Midbrain (tissue), 1 donor: Measurements from ENCODE around the gene GON7.
"Not testable (repeated sequence)": the region's sequence is repeated elsewhere in the genome, so short reads cannot be mapped to it uniquely, and the experiment has no call there.

Source experiments
- DNase-seq: peaks from one replicate; lab custom pipeline; 2025; lab: John Stamatoyannopoulos, UW

The GON7 gene, protein sequence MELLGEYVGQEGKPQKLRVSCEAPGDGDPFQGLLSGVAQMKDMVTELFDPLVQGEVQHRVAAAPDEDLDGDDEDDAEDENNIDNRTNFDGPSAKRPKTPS

DNA sequence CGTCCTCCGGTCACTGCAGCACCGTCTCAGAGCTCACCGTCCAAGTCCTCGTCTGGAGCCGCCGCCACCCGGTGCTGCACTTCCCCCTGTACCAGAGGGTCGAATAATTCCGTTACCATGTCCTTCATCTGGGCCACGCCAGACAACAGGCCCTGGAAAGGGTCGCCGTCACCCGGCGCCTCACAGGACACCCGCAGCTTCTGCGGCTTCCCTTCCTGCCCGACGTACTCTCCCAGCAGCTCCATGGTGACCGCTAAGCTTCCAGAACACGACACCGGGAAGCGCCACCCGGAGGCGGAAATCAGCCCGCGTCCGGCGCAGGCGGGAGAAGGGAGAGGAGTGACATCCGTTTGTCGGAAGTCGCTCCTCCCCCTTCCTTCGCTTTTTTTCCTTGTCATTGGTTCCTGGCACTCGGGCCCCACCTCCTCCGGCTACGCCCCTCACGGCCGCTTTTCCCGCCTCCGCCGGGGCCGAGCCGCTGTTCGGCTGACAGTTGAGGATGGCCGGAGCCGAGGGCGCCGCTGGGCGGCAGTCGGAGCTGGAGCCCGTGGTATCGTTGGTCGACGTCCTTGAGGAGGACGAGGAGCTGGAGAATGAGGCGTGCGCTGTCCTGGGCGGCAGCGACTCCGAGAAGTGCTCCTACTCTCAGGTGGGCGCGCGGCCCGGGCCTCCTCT lies at the start of gene GON7, which contains the start of gene UBR7:
Gene GON7, minus strand, starts transcription at position 273 of the 675 bp plus-strand sequence. Its CDS starts 28 bp downstream, at position 245.
Gene UBR7, plus strand, starts transcription at position 464 of the 675 bp plus-strand sequence. Its CDS starts 36 bp downstream, at position 500.
- DNase-seq: peak; percentile 99

DNA sequence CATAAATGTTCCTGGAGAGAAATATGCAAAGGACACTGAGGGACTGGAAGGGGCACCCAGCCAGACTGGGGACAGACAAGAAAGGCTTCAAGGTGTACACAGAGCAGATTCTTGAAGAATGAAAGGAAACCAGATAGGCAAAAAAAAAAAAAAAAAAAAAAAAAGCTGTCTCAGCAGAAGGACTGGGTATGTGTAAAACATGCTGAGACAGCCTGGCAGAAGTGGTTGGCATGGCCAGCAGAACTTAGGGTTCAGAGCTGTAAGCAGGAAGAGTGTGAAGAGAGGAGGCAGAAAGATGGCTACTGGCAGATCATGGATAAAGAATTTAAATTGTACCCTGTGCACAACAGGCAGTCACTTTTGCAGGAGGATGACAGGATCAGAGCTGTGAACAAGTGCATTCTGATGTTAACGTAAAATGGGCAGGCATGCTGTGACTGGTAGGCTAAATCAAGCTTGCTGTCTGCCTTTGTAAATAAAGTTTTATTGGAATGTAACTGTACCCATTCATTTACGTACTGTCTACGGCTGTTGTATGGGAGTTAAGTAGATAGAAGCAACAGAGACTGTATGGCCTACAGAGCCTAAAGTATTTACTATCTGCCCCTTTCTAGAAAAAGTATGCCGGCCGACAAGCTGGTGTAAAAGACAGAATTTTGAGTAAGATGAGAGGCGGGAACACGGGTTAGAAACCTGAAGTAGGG lies 42.4 kb upstream of the GON7 start:
- no peak for DNase-seq

GRCh38 chr14:93246534-93246933 lies 39.7 kb upstream of the GON7 start:
- no peak for DNase-seq

DNA sequence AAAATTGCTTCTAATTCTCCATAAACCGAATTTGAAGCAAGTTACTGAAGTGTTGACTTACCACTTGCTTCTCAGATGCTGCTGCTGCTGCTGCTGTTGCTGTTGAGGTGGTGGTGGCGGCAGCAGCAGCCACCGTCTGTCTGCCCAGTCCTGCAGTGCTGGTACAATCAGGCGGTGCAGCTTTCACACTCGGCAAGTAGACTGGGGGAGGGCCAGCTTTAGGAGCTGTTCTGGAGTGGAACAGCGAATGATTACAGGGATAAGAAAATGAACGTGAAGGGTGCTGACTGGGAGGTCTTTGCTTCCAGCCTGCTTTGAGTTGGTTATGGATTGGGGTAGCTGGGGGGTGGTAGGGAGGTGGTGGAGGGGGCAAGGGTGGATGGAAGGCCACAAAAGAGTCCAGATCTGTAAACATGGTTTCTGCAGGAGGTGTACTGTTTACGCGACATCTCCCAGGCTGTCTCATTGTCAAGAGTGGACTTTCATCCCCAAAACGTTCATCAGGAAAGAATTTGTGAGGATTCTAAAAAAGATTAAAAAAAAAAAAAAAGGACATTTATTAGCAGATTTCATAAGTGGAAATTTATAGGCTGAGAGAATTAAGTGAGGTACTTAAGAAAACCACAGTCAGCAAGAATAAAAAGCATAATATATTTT lies 39.0 kb upstream of the GON7 start:
- no peak for DNase-seq

DNA sequence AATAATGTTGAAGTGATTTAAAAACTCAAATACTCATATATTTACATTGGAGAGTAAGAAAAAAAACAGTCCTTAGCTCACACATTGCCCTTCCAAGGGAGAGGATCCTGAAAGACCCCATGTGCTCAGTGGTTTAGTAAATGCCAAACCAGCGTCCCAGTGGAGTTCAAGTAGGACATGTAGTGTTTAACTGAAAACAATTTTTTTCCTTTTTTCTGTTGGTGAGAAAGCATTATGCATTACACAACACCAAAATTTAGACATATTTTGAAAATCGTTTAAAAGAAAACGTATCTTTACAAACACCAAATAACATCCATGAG lies 33.8 kb upstream of the GON7 start:
- no peak for DNase-seq

DNA sequence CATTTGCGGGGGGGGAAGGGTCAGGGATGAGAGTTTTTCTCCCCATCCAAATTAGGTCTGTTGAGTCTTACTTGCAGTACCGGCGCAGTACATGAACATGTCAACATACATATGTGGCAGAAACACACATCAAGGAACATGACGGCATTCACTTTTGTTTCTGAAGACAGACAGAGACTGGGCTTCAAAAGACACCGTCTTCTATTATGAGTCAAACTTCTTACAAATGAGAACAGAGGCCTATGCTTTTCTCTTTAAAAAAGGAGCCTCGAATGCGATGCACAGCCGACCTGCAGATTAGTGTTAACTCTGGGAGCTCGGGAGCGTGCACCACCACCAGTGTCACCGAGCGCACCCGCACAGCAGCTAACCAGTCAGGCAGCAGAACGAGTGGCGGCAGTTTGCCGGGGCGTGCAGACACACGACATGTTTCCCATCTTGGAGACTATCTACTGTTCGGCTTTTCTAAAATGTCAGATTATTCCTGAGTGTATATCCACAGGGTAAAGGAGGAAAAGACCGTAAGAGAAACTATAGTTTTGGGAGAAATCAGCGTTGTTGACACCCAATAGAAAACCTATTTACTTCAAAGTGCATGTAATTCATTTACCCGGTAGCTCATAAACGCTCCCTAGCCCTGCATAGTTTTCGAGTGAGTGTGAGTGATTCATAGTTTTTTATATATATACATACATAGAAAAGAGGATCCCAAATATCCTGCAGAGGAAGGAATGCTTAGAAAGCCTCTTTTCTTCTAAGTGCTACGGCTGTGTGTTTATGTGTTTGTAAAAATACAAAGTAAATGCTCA lies 33.2 kb upstream of the GON7 start:
- DNase-seq: no peak

GRCh38 chr14:93234798-93235197 lies 27.9 kb upstream of the GON7 start:
- DNase-seq: no peak

DNA sequence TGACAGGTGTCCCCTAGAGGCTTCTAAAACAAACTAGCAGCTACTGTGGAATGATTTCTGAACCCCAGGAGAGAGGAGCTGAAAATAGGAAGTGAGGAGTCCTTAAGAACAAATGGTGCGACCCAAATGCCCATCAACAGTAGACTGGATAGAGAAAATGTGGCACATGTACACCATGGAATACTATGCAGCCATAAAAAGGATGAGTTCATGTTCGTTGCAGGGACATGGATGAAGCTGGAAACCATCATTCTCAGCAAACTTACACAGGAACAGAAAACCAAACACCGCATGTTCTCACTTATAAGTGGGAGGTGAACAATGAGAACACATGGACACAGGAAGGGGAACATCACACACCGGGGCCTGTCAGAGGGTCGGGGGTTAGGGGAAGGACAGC lies 26.2 kb upstream of the GON7 start:
- not testable (repeated sequence) for DNase-seq

- DNase-seq: no peak
Observed at GRCh38 chr14:93232159-93232558, 25.3 kb upstream of the GON7 start.

DNA sequence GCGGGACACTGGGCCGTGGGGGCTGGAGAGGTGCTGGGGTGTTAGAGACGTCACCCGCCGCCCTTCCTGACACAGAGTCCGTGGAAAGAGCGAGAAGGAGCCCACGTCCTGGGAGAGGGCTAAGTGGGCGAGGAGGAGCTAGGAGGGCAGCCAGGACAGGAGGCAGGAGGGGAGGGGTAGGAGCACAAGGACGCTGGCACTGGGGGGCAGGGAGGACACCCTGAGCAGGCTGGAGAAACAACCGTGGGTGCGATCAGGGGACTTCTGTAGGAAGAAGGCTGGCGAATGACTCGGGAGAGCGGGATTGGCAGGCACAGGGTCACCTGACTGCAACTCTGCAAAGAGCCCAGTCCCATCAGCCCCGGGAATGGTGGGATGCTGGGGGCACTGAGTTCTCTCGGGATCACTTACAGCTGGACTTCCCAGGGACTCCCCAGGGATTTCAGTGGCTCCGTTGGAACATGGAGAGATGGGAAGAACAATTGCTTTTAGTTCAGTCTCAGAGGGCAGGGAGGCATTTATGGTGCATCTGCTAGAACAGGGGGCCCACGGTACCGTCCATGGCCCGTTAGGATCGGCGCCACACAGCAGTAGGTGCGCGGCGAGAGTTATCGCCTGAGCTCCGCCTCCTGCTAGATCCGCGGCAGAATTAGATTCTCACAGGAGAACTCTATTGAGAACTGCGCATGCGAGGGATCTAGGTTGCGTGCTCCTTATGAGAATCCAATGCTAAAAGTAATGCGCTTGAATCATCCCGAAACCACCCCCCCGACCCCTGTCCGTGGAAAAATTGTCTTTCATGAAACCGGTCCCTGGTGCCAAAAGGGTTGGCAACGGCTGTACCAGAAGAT lies 24.5 kb upstream of the GON7 start:
- DNase-seq: peak; percentile 4

GRCh38 chr14:93230539-93230938 lies 23.7 kb upstream of the GON7 start:
- DNase-seq: no peak

DNA sequence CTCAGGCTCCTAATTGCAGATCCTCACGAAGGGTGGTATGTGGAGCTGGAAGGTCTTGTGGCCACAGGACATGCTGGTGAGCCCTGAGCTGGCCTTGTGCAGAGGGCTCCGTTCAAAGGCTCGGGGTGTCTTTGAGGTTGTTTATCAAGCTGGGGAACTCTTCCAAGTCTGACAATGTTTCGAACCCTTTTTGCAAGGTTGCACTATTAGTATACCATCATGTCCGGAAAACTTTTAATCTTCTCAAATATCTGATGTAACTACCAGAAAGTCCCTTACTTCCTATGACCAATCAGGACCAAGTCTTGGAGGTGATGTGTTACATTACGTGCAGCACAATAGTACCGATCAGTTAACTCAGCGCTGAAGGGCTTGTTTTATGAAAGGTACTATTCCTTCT lies 21.7 kb upstream of the GON7 start:
- no peak for DNase-seq

DNA sequence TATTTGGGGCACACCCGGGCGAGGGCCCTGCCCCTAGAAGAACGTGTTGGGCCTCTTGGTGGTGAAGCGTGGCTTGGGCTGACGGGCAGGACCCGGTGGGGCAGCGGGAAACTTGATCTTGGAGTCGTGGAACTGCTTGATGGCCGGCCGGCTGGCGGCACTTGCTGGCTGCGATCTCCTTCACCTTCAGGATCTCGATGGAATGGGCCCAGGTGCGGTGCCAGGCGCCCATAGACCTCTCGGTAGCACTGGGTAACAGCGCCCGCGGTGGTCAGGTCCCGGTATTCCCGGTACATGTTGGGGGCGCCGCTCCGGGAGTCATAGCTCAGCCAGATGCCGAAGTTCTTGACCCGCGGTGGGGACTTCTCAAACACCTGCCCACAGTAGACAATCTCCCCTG lies 16.7 kb upstream of the GON7 start:
- DNase-seq: no peak

DNA sequence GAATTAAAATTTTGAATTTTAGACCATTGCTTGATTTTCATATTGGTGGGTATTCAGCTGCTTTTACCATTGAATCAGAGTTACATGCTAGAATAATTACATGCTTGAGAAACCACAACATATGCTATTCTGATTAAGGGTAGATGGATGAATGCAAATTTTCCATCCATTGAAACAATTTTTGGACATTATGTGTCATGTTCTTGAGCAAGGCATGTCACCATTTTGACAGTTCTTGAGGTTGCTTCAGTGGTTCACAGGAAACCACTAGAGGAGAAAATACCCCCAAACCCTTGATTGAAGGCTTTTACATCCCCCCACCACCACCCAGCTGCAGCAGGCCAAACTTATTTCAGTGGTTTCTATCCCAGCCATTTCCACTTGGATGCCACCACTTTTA lies 13.6 kb upstream of the GON7 start:
- no peak for DNase-seq

DNA sequence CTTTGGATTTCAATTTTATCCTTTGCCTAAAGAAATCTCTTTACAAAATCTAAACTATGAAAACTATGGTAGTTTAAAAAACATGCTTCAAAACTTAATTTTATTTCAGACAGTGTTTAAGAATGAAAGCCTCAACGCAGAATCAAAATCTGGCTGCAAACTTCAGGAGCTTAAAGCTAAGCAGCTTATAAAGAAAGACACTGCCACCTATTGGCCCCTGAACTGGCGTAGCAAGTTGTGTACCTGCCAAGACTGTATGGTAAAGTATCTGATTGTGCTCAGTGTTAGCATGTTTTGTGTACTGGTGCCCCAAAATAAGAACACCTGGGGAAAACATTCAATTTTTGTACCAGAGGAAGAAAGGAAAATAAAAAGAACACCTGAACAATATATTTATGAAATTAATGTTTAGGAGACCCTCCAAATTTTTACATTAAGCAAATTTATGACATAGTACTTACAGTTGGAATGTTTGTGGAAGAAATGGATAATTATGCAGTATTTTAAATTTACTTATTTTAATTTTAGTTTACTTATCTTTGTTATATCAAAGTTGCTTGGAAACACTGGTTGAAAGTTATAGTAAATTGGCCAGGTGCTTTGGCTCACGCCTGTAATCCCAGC lies 12.3 kb upstream of the GON7 start:
- DNase-seq: peak; percentile 50

- DNase-seq: no peak
Observed at GRCh38 chr14:93214598-93214997, 7.7 kb upstream of the GON7 start.

DNA sequence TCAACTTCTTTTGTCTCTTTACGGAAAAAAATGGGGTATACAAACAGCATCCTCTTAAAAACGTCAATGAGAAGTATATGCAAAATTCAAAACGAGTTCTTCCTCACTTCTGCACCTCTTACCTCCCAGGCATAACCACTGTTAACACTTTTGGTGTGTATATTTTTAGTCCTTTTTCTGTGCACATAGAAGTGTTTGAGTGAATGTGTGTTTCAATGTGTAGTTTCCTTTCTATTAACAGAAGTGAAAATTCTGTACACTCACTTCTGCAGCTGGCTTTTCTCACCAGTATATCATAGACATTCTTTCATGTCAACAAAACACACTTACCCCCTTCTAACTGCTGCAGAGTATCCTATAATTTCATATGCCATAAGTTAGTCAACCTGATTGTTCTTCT lies 5.6 kb upstream of the GON7 start:
- DNase-seq: no peak

DNA sequence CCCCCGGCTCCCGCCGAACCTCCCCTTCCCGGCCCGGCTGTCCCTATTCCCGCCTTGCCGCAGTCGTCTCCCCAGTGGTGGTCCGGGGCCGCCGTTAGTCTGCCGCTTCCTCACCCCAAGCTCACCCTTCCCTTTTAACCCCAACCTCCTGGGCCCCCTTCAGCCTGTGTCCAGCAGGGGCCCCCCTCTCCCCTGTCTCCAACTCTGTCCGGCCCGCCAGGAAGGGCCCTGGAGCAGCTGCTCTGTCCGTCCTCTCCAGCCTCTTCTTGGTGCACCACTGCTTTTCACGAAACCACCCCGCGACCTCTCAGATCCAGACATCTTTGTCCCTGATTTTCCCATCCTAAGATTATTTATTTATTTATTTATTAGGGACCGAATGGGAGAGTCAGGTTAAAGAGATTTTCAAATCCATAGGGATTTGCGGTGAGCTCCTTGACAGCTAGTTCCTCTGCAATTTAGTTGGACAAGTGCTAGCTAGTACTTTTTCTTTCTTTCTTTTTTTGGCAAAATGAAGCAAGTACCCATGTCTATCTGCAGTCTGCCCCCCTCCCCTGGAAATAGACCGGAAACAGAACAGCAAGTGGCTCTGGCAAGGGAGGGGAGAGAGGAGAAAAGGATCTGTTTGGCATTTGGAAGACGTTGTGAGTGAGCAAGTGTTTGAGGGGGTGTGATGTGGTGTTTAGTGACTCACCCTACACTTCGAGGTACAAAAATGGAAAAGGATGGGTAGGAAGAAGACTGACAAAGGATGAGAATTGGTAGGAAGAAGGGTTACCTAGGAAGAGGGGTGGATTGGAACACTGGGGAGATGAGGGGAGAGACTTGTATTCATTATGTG lies 823 bp upstream of the GON7 start:
- DNase-seq: peak; percentile 58

- DNase-seq: no peak
Observed at GRCh38 chr14:93201155-93201704, 5.6 kb downstream of the GON7 start.

GRCh38 chr14:93200553-93200952 lies 6.3 kb downstream of the GON7 start:
- no peak for DNase-seq
